Fibroblast of the conjunctiva (primary cell): ENCODE results near the gene IL20RB.
"Not testable (repeated sequence)": the region's sequence is repeated elsewhere in the genome, so short reads cannot be mapped to it uniquely, and the experiment has no call there.

Source experiments
- DNase-seq: peaks from one replicate; pipeline ENCODE4 v3.0.0-alpha.2; 2010; ENCODE audit warnings: low read depth

IL20RB gene

DNA sequence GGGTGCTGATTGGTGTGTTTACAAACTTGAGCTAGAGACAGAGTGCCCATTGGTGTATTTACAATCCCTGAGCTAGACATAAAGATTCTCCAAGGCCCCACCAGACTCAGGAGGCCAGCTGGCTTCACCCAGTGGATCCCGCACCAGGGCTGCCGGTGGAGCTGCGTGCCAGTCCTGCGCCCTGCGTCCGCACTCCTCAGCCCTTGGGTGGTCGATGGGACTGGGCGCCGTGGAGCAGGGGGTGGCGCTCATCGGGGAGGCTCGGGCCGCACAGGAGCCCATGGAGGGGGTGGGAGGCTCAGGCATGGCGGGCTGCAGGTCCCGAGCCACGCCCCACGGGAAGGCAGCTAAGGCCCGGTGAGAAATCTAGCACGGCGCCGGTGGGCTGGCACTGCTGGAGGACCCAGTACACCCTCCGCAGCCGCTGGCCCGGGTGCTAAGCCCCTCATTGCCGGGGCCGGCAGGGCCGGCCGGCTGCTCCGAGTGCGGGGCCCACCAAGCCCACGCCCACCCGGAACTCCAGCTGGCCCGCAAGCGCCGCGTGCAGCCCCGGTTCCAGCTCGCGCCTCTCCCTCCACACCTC lies 29.7 kb downstream of the IL20RB start:
- not testable (repeated sequence) for DNase-seq

- no peak for DNase-seq
Measured at GRCh38 chr3:136988651-136989050, 30.9 kb downstream of the IL20RB start.

- DNase-seq: no peak
Measured at GRCh38 chr3:136989781-136990524, 32.2 kb downstream of the IL20RB start.

GRCh38 chr3:136990826-136991225 lies 33.0 kb downstream of the IL20RB start:
- DNase-seq: no peak

GRCh38 chr3:136992115-136992514 lies 34.3 kb downstream of the IL20RB start:
- DNase-seq: no peak

DNA sequence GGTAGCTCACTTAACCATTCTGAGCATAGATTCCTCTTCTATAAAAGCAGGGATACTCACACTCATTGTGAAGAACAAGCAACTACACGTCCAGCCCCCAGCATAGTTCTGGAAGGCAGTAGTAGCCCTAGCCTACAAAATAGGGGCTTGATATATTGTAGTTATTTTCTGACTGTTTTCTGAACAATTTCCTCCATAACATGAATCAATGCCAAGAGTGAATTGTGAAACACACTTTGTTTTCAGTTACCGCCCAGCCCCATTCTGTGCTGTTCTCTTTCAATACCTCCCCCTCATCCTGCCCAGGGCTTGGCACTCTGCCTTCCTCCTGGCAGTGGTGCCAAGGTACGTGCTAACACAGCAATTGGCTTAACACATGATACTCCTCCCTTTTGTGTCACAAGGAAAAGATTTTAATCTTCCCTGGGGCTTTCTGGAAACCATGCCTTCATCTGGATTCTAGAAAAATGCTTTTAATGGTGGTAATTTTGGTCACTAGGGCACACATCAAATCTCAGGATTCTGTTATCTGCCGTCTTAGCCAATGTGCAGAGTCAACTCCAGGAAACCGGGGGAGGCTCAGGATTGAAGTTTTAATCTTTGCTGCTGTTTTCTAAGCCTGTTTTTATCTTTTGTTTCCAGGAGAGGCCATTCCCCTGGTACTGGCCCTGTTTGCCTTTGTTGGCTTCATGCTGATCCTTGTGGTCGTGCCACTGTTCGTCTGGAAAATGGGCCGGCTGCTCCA lies 37.2 kb downstream of the IL20RB start:
- peak; percentile 96 for DNase-seq

- no peak for DNase-seq
Measured at GRCh38 chr3:136995652-136996051, 37.9 kb downstream of the IL20RB start.

- no peak for DNase-seq
Measured at GRCh38 chr3:137000039-137000438, 42.3 kb downstream of the IL20RB start.

DNA sequence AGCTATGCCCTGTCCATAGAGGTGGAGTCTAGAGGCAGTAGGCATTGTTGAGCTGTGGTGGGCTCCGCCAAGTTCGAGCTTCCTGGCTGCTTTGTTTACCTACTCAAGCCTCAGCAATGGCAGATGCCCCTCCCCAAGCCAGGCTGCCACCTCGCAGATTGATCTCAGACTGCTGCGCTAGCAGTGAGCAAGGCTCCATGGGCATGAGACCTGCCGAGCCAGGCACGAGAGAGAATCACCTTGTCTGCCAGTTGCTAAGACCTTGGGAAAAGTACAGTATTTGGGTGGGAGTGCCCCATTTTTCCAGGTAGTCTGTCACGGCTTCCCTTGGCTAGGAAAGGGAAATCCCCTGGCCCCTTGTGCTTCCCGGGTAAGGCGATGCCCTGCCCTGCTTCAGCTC lies 49.6 kb downstream of the IL20RB start:
- DNase-seq: not testable (repeated sequence)

GRCh38 chr3:137008131-137008530 lies 50.3 kb downstream of the IL20RB start:
- no peak for DNase-seq

- DNase-seq: no peak
Measured at GRCh38 chr3:137008976-137009375, 51.2 kb downstream of the IL20RB start.

GRCh38 chr3:137010137-137010536 lies 52.4 kb downstream of the IL20RB start:
- no peak for DNase-seq

DNA sequence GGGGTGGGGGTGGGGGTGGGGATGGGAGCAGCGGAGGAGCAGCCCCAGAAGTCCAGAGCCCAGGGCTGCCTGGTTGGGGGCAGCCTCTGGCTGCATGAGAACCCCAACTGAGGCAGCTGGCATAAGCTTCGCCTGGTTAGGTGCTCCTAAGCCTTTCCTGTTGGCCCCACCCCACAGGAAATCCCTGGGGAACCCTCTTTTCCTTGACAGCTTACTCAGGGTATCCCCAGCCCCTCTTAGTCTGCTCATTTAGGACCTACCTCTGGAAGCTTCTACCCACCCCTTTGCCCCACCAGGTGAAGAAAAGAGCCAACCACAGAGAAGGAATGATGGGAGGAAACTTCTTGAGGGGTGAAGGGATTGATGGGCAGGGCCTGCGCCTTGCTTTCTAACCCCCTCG lies 53.4 kb downstream of the IL20RB start:
- DNase-seq: no peak

DNA sequence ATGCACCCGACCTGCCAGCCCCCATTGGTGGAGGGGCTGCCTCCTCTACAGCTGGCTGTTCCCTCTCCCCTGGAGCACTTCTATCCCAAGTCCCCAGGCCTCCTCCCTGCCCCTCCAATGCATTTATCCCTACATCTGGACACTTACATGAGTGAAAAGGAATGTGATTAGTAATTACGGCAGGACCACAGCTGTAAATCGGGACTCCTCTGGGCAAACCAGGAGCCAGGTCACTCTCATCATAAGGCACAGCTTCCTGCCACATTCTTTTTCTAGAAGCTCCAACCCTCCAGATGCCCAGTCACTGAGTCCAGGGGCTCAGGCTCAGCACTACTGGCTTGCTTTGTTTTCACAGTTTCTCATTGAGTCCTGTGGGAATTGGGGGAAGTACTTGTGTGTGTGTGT lies 54.3 kb downstream of the IL20RB start:
- DNase-seq: peak; percentile 22

DNA sequence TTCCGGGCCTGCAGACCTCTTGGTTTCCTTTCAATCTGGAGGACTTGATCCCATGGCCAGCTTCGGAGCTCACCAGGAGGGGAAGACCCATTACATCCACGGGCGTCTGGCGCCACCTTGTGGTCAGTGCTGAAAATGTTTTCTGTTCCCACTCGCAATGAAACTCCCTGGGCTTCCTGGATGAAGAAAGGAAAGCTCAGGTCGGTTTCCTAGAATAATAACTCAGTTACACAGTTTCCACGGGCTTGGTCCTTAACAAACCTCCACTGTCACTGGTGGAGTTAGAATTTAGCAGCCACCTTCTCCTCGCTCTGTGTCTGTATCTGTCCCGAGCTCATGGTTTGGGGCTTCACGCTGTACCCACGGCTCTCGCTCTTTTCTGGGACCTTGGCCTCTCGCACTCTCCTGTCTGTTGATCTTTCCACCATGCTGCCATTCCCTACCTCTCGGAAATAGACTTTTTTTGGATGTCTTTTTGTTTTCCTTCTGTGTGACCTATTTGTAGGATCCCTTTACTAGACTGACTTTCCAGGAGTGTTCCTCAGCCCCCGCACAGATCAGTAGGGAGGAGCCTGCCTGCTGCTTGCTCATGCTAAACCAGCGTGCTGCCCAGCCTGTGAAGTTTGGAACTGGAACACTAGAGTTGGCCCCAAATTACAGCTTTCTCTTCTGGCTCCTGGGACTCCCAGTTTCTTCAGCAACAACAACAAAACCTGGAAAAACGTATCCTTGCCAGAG lies 56.3 kb downstream of the IL20RB start:
- peak; percentile 85 for DNase-seq

DNA sequence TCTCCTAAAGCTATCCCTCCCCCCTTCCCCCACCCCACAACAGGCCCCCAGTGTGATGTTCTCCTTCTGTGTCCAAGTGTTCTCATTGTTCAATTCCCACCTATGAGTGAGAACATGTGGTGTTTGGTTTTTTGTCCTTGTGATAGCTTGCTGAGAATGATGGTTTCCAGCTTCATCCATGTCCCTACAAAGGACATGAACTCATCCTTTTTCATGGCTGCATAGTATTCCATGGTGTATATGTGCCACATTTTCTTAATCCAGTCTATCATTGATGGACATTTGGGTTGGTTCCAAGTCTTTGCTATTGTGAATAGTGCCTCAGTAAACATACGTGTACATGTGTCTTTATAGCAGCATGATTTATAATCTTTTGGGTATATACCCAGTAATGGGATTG lies 59.5 kb downstream of the IL20RB start:
- DNase-seq: not testable (repeated sequence)

DNA sequence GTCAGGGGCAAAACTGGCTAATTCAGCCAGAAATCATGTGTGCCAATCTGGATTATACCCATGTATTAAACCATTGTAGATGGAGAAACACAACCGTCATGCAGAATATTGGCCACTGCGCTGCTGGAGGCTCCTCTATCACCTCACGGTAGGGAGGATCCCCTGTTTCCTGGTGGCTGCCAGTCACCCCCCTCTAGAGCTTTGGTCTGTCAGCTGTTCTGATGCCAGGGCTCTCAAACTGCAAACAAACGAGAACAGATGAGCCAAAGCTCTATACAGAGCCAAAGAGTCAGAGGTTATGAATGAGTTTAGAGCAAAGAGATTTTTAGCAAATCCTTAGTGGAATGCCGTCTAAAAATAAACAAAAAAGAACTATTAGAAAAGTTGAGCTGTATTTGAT lies 62.5 kb downstream of the IL20RB start:
- DNase-seq: no peak

DNA sequence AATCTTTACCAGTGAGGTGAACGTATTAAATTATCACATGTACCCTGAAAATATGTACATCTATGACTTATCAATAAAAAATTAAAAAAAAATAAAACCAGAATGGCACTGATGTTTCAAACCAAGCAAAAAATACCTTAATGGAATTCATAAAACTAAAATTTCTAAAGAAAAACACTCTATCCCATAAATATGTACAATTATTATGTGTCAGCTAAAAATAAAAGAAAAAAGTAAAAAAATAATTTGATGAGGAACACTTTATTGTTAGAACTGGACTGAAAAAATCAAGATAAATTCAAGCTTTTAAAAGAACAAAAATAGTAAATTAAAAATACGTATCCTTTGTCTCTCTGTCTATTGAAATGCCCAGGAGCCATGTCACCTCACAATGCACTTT lies 63.1 kb downstream of the IL20RB start:
- DNase-seq: no peak

- DNase-seq: no peak
Measured at GRCh38 chr3:137024348-137024747, 66.6 kb downstream of the IL20RB start.

DNA sequence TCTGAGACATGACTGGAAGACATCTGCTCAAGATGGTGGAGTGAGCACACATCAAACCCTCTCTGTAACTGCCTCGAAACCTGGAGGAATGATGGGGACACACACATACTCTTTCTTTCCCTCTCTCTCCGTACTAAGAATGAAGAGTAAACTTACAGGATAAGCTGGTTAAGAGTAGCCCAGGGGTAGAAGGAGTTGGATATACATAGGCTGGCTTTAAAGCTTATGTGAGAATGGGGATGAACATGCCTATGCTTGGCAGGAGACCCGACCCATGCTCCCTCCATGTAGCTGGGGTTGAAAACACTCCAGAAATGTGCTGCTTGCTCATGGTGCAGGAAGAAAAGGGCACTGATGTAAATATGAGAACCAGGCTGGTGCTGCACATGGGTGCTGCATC lies 68.9 kb downstream of the IL20RB start:
- no peak for DNase-seq

DNA sequence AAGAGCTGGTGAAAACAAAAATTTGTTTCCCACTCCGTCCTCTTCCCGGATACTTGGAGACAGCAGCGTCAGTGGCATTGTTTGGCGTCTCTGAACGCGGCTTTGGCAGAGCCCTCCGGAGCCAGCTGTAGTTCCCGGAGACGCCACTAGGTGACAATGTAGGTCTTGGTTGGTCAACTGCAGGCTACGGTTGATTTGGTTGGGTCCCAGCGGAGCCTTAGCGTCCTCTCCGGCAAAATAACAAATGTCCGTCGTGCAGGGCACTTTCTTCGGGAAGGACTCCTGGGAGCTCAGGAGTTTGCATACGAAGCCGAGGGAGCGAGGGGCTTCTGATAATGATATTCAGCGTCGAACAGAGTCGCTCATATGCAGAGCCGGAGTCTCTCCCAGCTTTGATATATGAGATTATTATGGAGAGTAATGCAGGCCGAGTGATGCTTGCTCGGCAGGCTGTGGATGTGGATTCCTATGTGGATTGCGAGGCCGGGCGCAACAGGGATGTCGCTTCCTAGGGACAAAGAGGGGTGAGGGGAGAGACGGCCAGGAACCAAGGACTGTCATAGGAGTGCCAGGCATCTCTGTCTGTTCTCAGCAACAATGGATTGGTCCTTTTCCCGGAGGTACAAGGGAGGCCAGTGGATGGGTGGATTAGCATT lies 74.8 kb downstream of the IL20RB start:
- peak; percentile 66 for DNase-seq

DNA sequence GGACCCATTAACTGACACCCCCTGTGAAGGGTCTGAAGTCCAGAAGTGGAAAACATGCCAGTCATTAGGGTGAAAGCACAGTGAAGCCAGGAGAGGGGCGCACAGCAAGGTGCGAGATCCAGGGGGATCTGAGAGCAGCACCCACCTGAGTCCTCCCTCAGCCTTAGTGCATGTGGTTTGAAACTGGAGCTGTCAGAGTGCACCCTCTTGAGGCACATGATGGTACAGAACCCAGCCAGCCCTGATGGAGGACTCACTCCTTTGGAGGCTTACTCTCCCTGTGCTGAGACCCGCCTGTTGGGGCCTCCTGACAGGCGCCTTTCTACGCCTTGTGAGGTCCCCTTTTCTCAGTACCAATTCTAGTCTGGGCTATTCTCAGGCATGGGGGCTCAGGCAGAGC lies 77.8 kb downstream of the IL20RB start:
- DNase-seq: no peak
